SK-N-SH (cell line): ENCODE data around the gene MAD2L2. TPM values are rescaled to one million over a fixed set of nuclear protein-coding genes. Genes with fewer than 3 reads are reported as not detected.

Source experiments
- CTCF ChIA-PET: fragments of 300-600, 350-600 bp; formaldehyde crosslinking; extraction: SDS; loops from one replicate; lab custom pipeline; 2021; lab: Yijun Ruan, JAX
- POLR2A ChIA-PET: fragments of 350-600 bp; sonication (Branson Sonifier 250); formaldehyde crosslinking; extraction: SDS; loops from one replicate; lab custom pipeline; 2020; ENCODE audit warnings: antibody characterized with exemption, inconsistent platforms; lab: Yijun Ruan, JAX
- DNase-seq: peaks from one replicate; pipeline ENCODE4 v3.0.0; 2012
- H2AFZ ChIP-seq: fragments of 200-600 bp; sonication (generic); 2 replicates; pipeline ENCODE4 v1.8.1; 2016; ENCODE audit warnings: antibody characterized with exemption, mild to moderate bottlenecking, low read depth
- H3F3A ChIP-seq: fragments of 200-600 bp; sonication (generic); replicated peaks from 2 replicates; pipeline ENCODE3; 2016; ENCODE audit warnings: antibody characterized with exemption, mild to moderate bottlenecking; ENCODE audit not compliant: insufficient read depth
- H3K27ac ChIP-seq, 2 experiments: fragments of 200-500 bp in 1 of 2; fragments of 200-600 bp in 1 of 2; sonication (Bioruptor generic) in 1 of 2; sonication (generic), shearing (Covaris generic) in 1 of 2; 2 replicates each; pipeline versions ENCODE4 v1.5.1 to v1.6.1; 2014 to 2016; ENCODE audit warnings: low read depth in 2 of 2, inconsistent platforms in 1 of 2, low read length in 1 of 2, mild to moderate bottlenecking in 1 of 2, mixed read lengths in 1 of 2
- H3K27me3 ChIP-seq: fragments of 200-600 bp; sonication (generic), shearing (Covaris generic); 2 replicates; pipeline ENCODE4 v1.6.1; 2016; ENCODE audit warnings: mixed run types; ENCODE audit not compliant: insufficient read depth
- H3K36me3 ChIP-seq, 2 experiments: fragments of 200-500 bp in 1 of 2; fragments of 200-600 bp in 1 of 2; sonication (Bioruptor generic) in 1 of 2; sonication (generic) in 1 of 2; replicated peaks in 1 of 2; 2 replicates each; pipeline versions ENCODE3 to v1.5.1; 2014 to 2016; ENCODE audit warnings: low read length in 1 of 2, mild to moderate bottlenecking in 1 of 2; ENCODE audit not compliant: insufficient read depth in 2 of 2, control insufficient read depth in 1 of 2
- H3K4me1 ChIP-seq, 2 experiments: fragments of 200-500 bp in 1 of 2; fragments of 200-600 bp in 1 of 2; sonication (Bioruptor generic) in 1 of 2; sonication (generic), shearing (Covaris generic) in 1 of 2; 2 replicates each; pipeline versions ENCODE4 v1.5.1 to v1.6.1; 2014 to 2016; ENCODE audit warnings: low read depth in 1 of 2, low read length in 1 of 2, mixed run types in 1 of 2; ENCODE audit not compliant: insufficient read depth in 2 of 2, control insufficient read depth in 1 of 2
- H3K4me2 ChIP-seq: fragments of 200-600 bp; sonication (generic), shearing (Covaris generic); 2 replicates; pipeline ENCODE4 v1.6.1; 2017; ENCODE audit warnings: mixed run types
- H3K4me3 ChIP-seq, 2 experiments: fragments of 200-500 bp in 1 of 2; fragments of 200-600 bp in 1 of 2; sonication (Bioruptor generic) in 1 of 2; sonication (generic), shearing (Covaris generic) in 1 of 2; 2 replicates each; pipeline versions ENCODE4 v1.5.1 to v1.8.1; 2014 to 2016; ENCODE audit warnings: low read depth in 2 of 2, inconsistent platforms in 1 of 2, low read length in 1 of 2, mild to moderate bottlenecking in 1 of 2, mixed read lengths in 1 of 2, moderate library complexity in 1 of 2
- H3K79me2 ChIP-seq: fragments of 200-600 bp; sonication (generic); 2 replicates; pipeline ENCODE4 v1.8.1; 2017; ENCODE audit warnings: mild to moderate bottlenecking; ENCODE audit not compliant: insufficient read depth
- H3K9ac ChIP-seq: fragments of 200-600 bp; sonication (generic); 2 replicates; pipeline ENCODE4 v1.6.1; 2017; ENCODE audit warnings: mixed run types
- H3K9me2 ChIP-seq: fragments of 200-600 bp; sonication (generic); 2 replicates; pipeline ENCODE4 v1.6.1; 2017; ENCODE audit warnings: mixed run types
- H3K9me3 ChIP-seq: fragments of 200-600 bp; sonication (generic); 2 replicates; pipeline ENCODE4 v1.6.1; 2017; ENCODE audit warnings: mixed run types, mild to moderate bottlenecking, moderate library complexity
- H4K20me1 ChIP-seq: fragments of 200-600 bp; sonication (generic); 2 replicates; pipeline ENCODE4 v1.6.1; 2017; ENCODE audit warnings: mild to moderate bottlenecking, mixed run types; ENCODE audit not compliant: insufficient read depth
- CHD2 ChIP-seq: fragments of 150-350 bp; IDR thresholded peaks from 2 replicates; pipeline ENCODE4 v1.6.1; 2018; ENCODE audit warnings: low read length; ENCODE audit not compliant: partially characterized antibody
- CTCF ChIP-seq: fragments of 200-600 bp; sonication (generic); IDR thresholded peaks from 2 replicates; pipeline ENCODE4 v1.6.1; 2017; ENCODE audit warnings: antibody characterized with exemption, mild to moderate bottlenecking, moderate library complexity
- EP300 ChIP-seq, 2 experiments: IDR thresholded peaks; 2 replicates each; pipeline versions ENCODE4 v1.4.0 to v1.6.1; 2012; ENCODE audit warnings: borderline replicate concordance in 1 of 2, low read depth in 1 of 2, low read length in 1 of 2
- EZH2phosphoT487 ChIP-seq: fragments of 200-600 bp; sonication (generic); IDR thresholded peaks from 2 replicates; pipeline ENCODE4 v1.6.1; 2017; ENCODE audit warnings: low read depth, mixed run types, mild to moderate bottlenecking, antibody characterized with exemption, moderate library complexity, borderline replicate concordance
- FOSL2 ChIP-seq: IDR thresholded peaks from 2 replicates; pipeline ENCODE4 v1.4.0; 2012; ENCODE audit warnings: low read depth, mild to moderate bottlenecking, moderate library complexity, borderline replicate concordance
- FOXM1 ChIP-seq: IDR thresholded peaks from 2 replicates; pipeline ENCODE4 v1.4.0; 2012; ENCODE audit warnings: low read depth, mild to moderate bottlenecking
- GABPA ChIP-seq: IDR thresholded peaks from 2 replicates; pipeline ENCODE4 v1.4.0; 2012; ENCODE audit warnings: low read depth, mild to moderate bottlenecking
- GATA2 ChIP-seq: sonication (generic); formaldehyde crosslinking; IDR thresholded peaks from 2 replicates; pipeline ENCODE4 v1.5.0; 2020; ENCODE audit warnings: mild to moderate bottlenecking, missing genetic modification reagents
- JUND ChIP-seq: IDR thresholded peaks from 2 replicates; pipeline ENCODE4 v1.4.0; 2012
- MEF2A ChIP-seq: IDR thresholded peaks from 2 replicates; pipeline ENCODE4 v1.4.0; 2012; ENCODE audit warnings: low read depth, borderline replicate concordance
- MXI1 ChIP-seq: IDR thresholded peaks from 2 replicates; pipeline ENCODE4 v1.6.1; 2012; ENCODE audit warnings: mild to moderate bottlenecking, low read depth, low read length, improper control_type of control experiment
- NFIC ChIP-seq: IDR thresholded peaks from 2 replicates; pipeline ENCODE4 v1.4.0; 2012; ENCODE audit warnings: borderline replicate concordance
- NRF1 ChIP-seq: IDR thresholded peaks from 2 replicates; pipeline ENCODE4 v1.6.1; 2012; ENCODE audit warnings: low read depth, mild to moderate bottlenecking, low read length
- POLR2AphosphoS5 ChIP-seq: IDR thresholded peaks from 2 replicates; pipeline ENCODE4 v1.6.1; 2012; ENCODE audit warnings: low read depth, low read length
- RAD21 ChIP-seq: IDR thresholded peaks from 2 replicates; pipeline ENCODE4 v1.6.1; 2012; ENCODE audit warnings: mild to moderate bottlenecking, low read length
- RCOR1 ChIP-seq: fragments of 150-350 bp; IDR thresholded peaks from 2 replicates; pipeline ENCODE4 v1.6.1; 2017; ENCODE audit warnings: antibody characterized with exemption, low read length
- RXRA ChIP-seq: IDR thresholded peaks from 2 replicates; pipeline ENCODE4 v1.4.0; 2012; ENCODE audit warnings: low read depth, mild to moderate bottlenecking, borderline replicate concordance
- SIN3A ChIP-seq: IDR thresholded peaks from 2 replicates; pipeline ENCODE4 v1.6.1; 2012; ENCODE audit warnings: low read depth, mild to moderate bottlenecking, low read length, moderate library complexity, borderline replicate concordance
- SMC3 ChIP-seq: IDR thresholded peaks from 2 replicates; pipeline ENCODE4 v1.6.1; 2012; ENCODE audit warnings: low read depth, low read length, improper control_type of control experiment
- TCF12 ChIP-seq: IDR thresholded peaks from 2 replicates; pipeline ENCODE4 v1.4.0; 2012
- YY1 ChIP-seq: IDR thresholded peaks from 2 replicates; pipeline ENCODE4 v1.4.0; 2012; ENCODE audit warnings: low read depth, mild to moderate bottlenecking
- WGBS: methylation state at CpG from one replicate; pipeline ENCODE4 v1.1.6; 2017; ENCODE audit warnings: low lambda C conversion rate; 5-methylcytosine and 5-hydroxymethylcytosine counted together
- polyA plus RNA-seq, 3 experiments: library from polyadenylated mRNA; depleted of rRNA; stranded (reverse); fragments of >200 nt; gene quantifications; 2 replicates each; pipeline ENCODE4 v1.2.3, GENCODE V29; 2012
- TF ChIP-seq, protein P1 (sequence below): IDR thresholded peaks from 2 replicates; pipeline ENCODE4 v1.4.0; 2012; ENCODE audit warnings: low read depth, borderline replicate concordance
- TF ChIP-seq, protein P2 (sequence below): IDR thresholded peaks from 2 replicates; pipeline ENCODE4 v1.4.0; 2012; ENCODE audit warnings: low read depth, borderline replicate concordance

The MAD2L2 gene
- polyA plus RNA-seq, 1 of the 3 experiments (the other 2 are of a cell fraction): 94.0 TPM

DNA sequence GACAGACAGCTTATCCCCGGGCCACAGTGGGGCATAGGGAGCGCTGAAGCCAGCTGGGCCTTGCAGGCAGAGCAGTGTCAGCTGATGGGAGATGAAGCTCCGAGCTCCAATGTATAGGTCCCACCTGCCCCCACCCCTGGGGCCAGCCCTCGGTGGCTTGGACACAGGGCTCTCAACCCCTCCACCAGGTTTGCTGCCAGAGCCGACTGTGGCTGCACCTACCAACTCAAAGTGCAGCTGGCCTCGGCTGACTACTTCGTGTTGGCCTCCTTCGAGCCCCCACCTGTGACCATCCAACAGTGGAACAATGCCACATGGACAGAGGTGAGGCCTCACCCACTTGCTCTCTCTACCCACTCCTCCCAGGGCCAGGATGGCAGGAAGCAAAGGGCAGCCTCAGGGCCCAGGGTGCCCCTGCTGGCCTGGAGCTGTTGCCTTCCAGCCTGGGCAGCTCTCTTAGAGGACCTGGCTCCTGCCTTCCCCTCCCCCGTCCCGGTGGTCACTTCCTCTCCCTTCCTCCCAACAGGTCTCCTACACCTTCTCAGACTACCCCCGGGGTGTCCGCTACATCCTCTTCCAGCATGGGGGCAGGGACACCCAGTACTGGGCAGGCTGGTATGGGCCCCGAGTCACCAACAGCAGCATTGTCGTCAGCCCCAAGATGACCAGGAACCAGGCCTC is 7.7 kb downstream of the MAD2L2 start:
- Histone ChIP-seq H3K9ac (no peak overlapping the region), H3K4me2 (no peak overlapping the region), H3K4me3 (no peak overlapping the region), H3F3A (no peaks in the 10 kb centered on the region)
- WGBS: 97% methylated on average over 10 of the region's 14 CpGs
- no peak for DNase-seq
- TF ChIP-seq EZH2phosphoT487: no peak
- no peak for TF ChIP-seq SMC3
- no peak for TF ChIP-seq RAD21
- no peak for TF ChIP-seq GABPA
- TF ChIP-seq TCF12: no peak
- TF ChIP-seq YY1: no peak
- no peak for TF ChIP-seq NRF1
- no peak for TF ChIP-seq MEF2A
- TF ChIP-seq, protein P1, sequence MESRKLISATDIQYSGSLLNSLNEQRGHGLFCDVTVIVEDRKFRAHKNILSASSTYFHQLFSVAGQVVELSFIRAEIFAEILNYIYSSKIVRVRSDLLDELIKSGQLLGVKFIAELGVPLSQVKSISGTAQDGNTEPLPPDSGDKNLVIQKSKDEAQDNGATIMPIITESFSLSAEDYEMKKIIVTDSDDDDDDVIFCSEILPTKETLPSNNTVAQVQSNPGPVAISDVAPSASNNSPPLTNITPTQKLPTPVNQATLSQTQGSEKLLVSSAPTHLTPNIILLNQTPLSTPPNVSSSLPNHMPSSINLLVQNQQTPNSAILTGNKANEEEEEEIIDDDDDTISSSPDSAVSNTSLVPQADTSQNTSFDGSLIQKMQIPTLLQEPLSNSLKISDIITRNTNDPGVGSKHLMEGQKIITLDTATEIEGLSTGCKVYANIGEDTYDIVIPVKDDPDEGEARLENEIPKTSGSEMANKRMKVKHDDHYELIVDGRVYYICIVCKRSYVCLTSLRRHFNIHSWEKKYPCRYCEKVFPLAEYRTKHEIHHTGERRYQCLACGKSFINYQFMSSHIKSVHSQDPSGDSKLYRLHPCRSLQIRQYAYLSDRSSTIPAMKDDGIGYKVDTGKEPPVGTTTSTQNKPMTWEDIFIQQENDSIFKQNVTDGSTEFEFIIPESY: no peak
- TF ChIP-seq JUND: no peak
- TF ChIP-seq, all 33 proteins: peak for 0
- Histone ChIP-seq H3K9me3 (no peaks in the 10 kb centered on the region), H3K27ac (no peak overlapping the region), H2AFZ (no peak overlapping the region), H4K20me1 (no peaks in the 10 kb centered on the region), H3K9me2 (no peaks in the 10 kb centered on the region), H3K4me1 (no peaks in the 10 kb centered on the region), H3K27me3 (no peaks in the 10 kb centered on the region), H3K79me2 (0 out of 2 replicates have a peak, but pooled peaks cover 3% of the 10 kb centered on the region), H3K36me3 (peaks cover 4 to 33% of the 10 kb centered on the region in 2 experiments)
- CTCF ChIA-PET: interaction anchor here (0.8 to 5.9 kb wide), 5 partner anchors 9 to 47 kb away, joined by 3 to 46 read pairs (median 8); partner anchors contain the start of gene FBXO6
- POLR2A ChIA-PET: interaction anchor here (0.9 kb wide), 1 partner anchor 9 kb away, joined by 3 read pairs; the partner anchor contains the start of gene FBXO6

- Histone ChIP-seq H3K4me1 (no peaks in the 10 kb centered on the region), H3K4me2 (no peak overlapping the region), H3K79me2 (no peaks in the 10 kb centered on the region), H3K9me2 (no peaks in the 10 kb centered on the region), H2AFZ (no peak overlapping the region), H3K9me3 (no peaks in the 10 kb centered on the region), H3K27me3 (no peaks in the 10 kb centered on the region), H4K20me1 (no peaks in the 10 kb centered on the region), H3K9ac (no peak overlapping the region), H3K27ac (no peak overlapping the region), H3K36me3 (peaks cover 3 to 31% of the 10 kb centered on the region in 2 experiments), H3F3A (no peaks in the 10 kb centered on the region), H3K4me3 (no peak overlapping the region)
- WGBS: 96% methylated on average over 4 of the region's 14 CpGs
- DNase-seq: no peak
- CTCF ChIA-PET: interaction anchor here (1.1 to 4.1 kb wide), 4 partner anchors 8 to 48 kb away, joined by 3 to 20 read pairs (median 6); partner anchors contain the start of gene FBXO6
- POLR2A ChIA-PET: interaction anchor here (0.7 kb wide), 1 partner anchor 36 kb away, joined by 5 read pairs; no protein-coding TSS in a partner anchor
- TF ChIP-seq RXRA (no peak), MXI1 (no peak), NRF1 (no peak), GATA2 (no peak), EP300 (IDR thresholded peaks at IDR 0.05; ENCODE audit: borderline replicate concordance in 1 of 2, low read depth in 1 of 2, low read length in 1 of 2) (no peak), CHD2 (no peak), SIN3A (no peak), RCOR1 (no peak), POLR2AphosphoS5 (no peak), GABPA (no peak), NFIC (no peak), MEF2A (no peak), CTCF (no peak), FOXM1 (no peak), FOSL2 (no peak), RAD21 (no peak)
- TF ChIP-seq, protein P2, sequence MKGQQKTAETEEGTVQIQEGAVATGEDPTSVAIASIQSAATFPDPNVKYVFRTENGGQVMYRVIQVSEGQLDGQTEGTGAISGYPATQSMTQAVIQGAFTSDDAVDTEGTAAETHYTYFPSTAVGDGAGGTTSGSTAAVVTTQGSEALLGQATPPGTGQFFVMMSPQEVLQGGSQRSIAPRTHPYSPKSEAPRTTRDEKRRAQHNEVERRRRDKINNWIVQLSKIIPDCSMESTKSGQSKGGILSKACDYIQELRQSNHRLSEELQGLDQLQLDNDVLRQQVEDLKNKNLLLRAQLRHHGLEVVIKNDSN: no peak
Measured at GRCh38 chr1:11671544-11672286, 9.2 kb downstream of the MAD2L2 start.
